ENCODE measurements around the gene SMIM45.

SMIM45 gene

GRCh38 chr22:41966225-41966606, 14.3 kb downstream of the SMIM45 start:
- no peak overlapping the region for H3K4me3 ChIP-seq (replicated peaks; ENCODE audit: low read depth, low read length)
- no peak for DNase-seq (ENCODE audit: extremely low read depth, low read depth)
- TF ChIP-seq CTCF (IDR thresholded peaks at IDR 0.05; ENCODE audit: low read depth, low read length, missing control alignments): no peak

GRCh38 chr22:41966607-41967240, 14.8 kb downstream of the SMIM45 start:
- peak; percentile 65 for DNase-seq (ENCODE audit: extremely low read depth, low read depth)
- peak; percentile 41 for TF ChIP-seq CTCF (IDR thresholded peaks at IDR 0.05; ENCODE audit: low read depth, low read length, missing control alignments)
- no peak overlapping the region for H3K4me3 ChIP-seq (replicated peaks; ENCODE audit: low read depth, low read length)

DNA sequence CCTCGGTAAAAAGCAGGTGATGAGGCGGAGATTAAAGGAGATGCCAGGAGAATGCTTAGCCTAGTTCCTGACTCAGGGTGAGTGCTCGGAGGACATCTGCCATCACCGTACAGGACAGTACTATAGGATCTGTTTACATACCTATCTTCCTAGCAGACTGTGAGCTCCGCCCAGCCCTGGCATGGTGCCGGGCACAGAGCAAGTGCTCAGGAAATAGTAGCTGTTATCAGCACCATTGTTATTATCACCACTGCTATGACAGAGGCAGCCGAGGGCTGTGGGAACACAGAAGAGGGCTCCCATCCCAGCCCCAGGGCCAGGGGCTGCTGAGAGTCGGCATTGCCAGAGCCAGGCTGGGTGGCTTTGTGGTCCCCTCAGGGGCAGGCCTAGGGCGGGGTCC, 16.7 kb downstream of the SMIM45 start:
- no peak for TF ChIP-seq CTCF (IDR thresholded peaks at IDR 0.05; ENCODE audit: low read depth, low read length, missing control alignments)
- DNase-seq (ENCODE audit: extremely low read depth, low read depth): no peak
- no peak overlapping the region for H3K4me3 ChIP-seq (replicated peaks; ENCODE audit: low read depth, low read length)

- H3K4me3 ChIP-seq (replicated peaks; ENCODE audit: low read depth, low read length): no peak within 1 kb of the TSS
- no peak for DNase-seq (ENCODE audit: extremely low read depth, low read depth)
- no peak for TF ChIP-seq CTCF (IDR thresholded peaks at IDR 0.05; ENCODE audit: low read depth, low read length, missing control alignments)
Measured at GRCh38 chr22:41969110-41969646, 17.2 kb downstream of the SMIM45 start, which contains the start of gene SEPTIN3. Gene SEPTIN3, plus strand, starts transcription at chr22:41969443. Its CDS starts 2,050 bp downstream, at chr22:41971493.

DNA sequence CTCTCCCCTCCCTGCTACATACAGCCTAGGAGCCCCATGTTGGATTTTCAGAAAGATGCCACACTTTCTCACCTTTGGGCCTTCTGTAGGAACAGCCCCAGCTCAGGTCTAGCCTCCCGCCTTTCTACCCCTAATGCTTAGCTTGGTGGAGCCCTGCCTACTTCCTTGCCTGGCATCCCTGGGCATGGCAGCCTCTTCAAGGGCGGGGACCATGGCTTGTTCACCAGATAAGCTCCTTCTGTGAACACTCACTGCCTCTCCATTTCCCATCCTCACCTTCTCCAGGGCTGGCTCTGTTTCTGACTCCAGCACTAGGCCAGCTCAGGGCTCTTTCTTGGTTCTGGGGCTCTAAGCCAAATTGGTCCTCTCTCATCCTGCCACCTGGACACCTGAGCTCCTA, 18.7 kb downstream of the SMIM45 start:
- no peak for TF ChIP-seq CTCF (IDR thresholded peaks at IDR 0.05; ENCODE audit: low read depth, low read length, missing control alignments)
- DNase-seq (ENCODE audit: extremely low read depth, low read depth): no peak
- H3K4me3 ChIP-seq (replicated peaks; ENCODE audit: low read depth, low read length): no peak overlapping the region

- TF ChIP-seq CTCF (IDR thresholded peaks at IDR 0.05; ENCODE audit: low read depth, low read length, missing control alignments): no peak
- H3K4me3 ChIP-seq (replicated peaks; ENCODE audit: low read depth, low read length): no peak overlapping the region
- DNase-seq (ENCODE audit: extremely low read depth, low read depth): no peak
Measured at GRCh38 chr22:41971431-41971830, 19.5 kb downstream of the SMIM45 start.

Measured in HFF-Myc (cell line).